K562 (cell line): ENCODE data around the gene COX19.
A peak's percentile ranks its signal among the peaks of the same experiment; 100 is the strongest.

Source experiments
- ARNT ChIP-seq, 2 experiments: fragments of 450-650 bp; IDR thresholded peaks; 2 replicates each; pipeline ENCODE4 v1.6.1; 2016; ENCODE audit warnings: mild to moderate bottlenecking in 1 of 2
- ESRRA ChIP-seq: fragments of 450-650 bp; IDR thresholded peaks from 2 replicates; pipeline ENCODE4 v1.6.1; 2014; ENCODE audit warnings: low read depth, mild to moderate bottlenecking, moderate library complexity, borderline replicate concordance
- EZH2 ChIP-seq: IDR thresholded peaks from 2 replicates; pipeline ENCODE4 v1.6.1; 2012; ENCODE audit warnings: low read depth, mild to moderate bottlenecking, inconsistent platforms, low read length, borderline replicate concordance
- MECOM ChIP-seq: fragments of 250-450 bp; sonication (Bioruptor Pico); IDR thresholded peaks from 2 replicates; pipeline ENCODE4 v1.8.0; 2022; ENCODE audit warnings: inconsistent platforms
- RFX5 ChIP-seq: IDR thresholded peaks from 2 replicates; pipeline ENCODE4 v1.6.1; 2011; ENCODE audit warnings: low read depth, mild to moderate bottlenecking, improper control_type of control experiment, low read length
- SMARCB1 ChIP-seq: IDR thresholded peaks from 2 replicates; pipeline ENCODE4 v1.6.1; 2011; ENCODE audit warnings: improper control_type of control experiment, low read depth; ENCODE audit not compliant: insufficient read length
- TAF1 ChIP-seq: IDR thresholded peaks from 2 replicates; pipeline ENCODE4 v1.6.1; 2011; ENCODE audit warnings: mild to moderate bottlenecking, low read length, moderate library complexity; ENCODE audit not compliant: insufficient read depth, control insufficient read depth, severe bottlenecking; ENCODE audit errors: extremely low read depth
- ZFP91 ChIP-seq: sonication (generic); formaldehyde crosslinking; IDR thresholded peaks from 2 replicates; pipeline ENCODE4 v1.8.0; 2022; ENCODE audit warnings: mild to moderate bottlenecking, missing genetic modification reagents
- TF ChIP-seq, protein P1 (sequence below), 3 experiments: IDR thresholded peaks in 2 of 3; conservative IDR thresholded peaks in 1 of 3; 2 replicates each; pipeline ENCODE4 v1.5.1; 2011 to 2012; ENCODE audit warnings: low read length in 3 of 3, mild to moderate bottlenecking in 3 of 3, control low read depth in 2 of 3, improper control_type of control experiment in 1 of 3, inconsistent platforms in 1 of 3, low read depth in 1 of 3, mixed read lengths in 1 of 3, moderate library complexity in 1 of 3; ENCODE audit not compliant: insufficient read depth in 2 of 3
- TF ChIP-seq, protein P2 (sequence below): fragments of 450-650 bp; IDR thresholded peaks from 2 replicates; pipeline ENCODE4 v1.6.1; 2018; ENCODE audit not compliant: partially characterized antibody
- TF ChIP-seq, protein P3 (sequence below), 2 experiments: fragments of 450-650 bp; formaldehyde crosslinking in 1 of 2; IDR thresholded peaks; 2 replicates each; pipeline versions ENCODE4 v1.4.0 to v1.6.1; 2014 to 2020; ENCODE audit warnings: mild to moderate bottlenecking in 2 of 2, borderline replicate concordance in 1 of 2, low read depth in 1 of 2

GRCh38 chr7:974820-975681 is at the start of gene COX19:
- TF ChIP-seq, protein P1, sequence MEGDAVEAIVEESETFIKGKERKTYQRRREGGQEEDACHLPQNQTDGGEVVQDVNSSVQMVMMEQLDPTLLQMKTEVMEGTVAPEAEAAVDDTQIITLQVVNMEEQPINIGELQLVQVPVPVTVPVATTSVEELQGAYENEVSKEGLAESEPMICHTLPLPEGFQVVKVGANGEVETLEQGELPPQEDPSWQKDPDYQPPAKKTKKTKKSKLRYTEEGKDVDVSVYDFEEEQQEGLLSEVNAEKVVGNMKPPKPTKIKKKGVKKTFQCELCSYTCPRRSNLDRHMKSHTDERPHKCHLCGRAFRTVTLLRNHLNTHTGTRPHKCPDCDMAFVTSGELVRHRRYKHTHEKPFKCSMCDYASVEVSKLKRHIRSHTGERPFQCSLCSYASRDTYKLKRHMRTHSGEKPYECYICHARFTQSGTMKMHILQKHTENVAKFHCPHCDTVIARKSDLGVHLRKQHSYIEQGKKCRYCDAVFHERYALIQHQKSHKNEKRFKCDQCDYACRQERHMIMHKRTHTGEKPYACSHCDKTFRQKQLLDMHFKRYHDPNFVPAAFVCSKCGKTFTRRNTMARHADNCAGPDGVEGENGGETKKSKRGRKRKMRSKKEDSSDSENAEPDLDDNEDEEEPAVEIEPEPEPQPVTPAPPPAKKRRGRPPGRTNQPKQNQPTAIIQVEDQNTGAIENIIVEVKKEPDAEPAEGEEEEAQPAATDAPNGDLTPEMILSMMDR (IDR thresholded peaks at IDR 0.05 in 2 of 3, conservative IDR thresholded peaks at IDR 0.05 in 1 of 3; ENCODE audit: insufficient read depth in 2 of 3, low read depth in 1 of 3, low read length in 3 of 3): no peak
- TF ChIP-seq SMARCB1: no peak
- TF ChIP-seq MECOM (CRISPR knock-in tag): no peak
- TF ChIP-seq EZH2: no peak
- no peak for TF ChIP-seq ESRRA
- peak; percentile 41; the same call in 1 of the 2 replicates for TF ChIP-seq ZFP91 (CRISPR knock-in tag)
- TF ChIP-seq, protein P2, sequence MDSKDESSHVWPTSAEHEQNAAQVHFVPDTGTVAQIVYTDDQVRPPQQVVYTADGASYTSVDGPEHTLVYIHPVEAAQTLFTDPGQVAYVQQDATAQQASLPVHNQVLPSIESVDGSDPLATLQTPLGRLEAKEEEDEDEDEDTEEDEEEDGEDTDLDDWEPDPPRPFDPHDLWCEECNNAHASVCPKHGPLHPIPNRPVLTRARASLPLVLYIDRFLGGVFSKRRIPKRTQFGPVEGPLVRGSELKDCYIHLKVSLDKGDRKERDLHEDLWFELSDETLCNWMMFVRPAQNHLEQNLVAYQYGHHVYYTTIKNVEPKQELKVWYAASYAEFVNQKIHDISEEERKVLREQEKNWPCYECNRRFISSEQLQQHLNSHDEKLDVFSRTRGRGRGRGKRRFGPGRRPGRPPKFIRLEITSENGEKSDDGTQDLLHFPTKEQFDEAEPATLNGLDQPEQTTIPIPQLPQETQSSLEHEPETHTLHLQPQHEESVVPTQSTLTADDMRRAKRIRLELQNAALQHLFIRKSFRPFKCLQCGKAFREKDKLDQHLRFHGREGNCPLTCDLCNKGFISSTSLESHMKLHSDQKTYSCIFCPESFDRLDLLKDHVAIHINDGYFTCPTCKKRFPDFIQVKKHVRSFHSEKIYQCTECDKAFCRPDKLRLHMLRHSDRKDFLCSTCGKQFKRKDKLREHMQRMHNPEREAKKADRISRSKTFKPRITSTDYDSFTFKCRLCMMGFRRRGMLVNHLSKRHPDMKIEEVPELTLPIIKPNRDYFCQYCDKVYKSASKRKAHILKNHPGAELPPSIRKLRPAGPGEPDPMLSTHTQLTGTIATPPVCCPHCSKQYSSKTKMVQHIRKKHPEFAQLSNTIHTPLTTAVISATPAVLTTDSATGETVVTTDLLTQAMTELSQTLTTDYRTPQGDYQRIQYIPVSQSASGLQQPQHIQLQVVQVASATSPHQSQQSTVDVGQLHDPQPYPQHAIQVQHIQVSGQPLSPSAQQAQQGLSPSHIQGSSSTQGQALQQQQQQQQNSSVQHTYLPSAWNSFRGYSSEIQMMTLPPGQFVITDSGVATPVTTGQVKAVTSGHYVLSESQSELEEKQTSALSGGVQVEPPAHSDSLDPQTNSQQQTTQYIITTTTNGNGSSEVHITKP: no peak
- TF ChIP-seq, protein P3, sequence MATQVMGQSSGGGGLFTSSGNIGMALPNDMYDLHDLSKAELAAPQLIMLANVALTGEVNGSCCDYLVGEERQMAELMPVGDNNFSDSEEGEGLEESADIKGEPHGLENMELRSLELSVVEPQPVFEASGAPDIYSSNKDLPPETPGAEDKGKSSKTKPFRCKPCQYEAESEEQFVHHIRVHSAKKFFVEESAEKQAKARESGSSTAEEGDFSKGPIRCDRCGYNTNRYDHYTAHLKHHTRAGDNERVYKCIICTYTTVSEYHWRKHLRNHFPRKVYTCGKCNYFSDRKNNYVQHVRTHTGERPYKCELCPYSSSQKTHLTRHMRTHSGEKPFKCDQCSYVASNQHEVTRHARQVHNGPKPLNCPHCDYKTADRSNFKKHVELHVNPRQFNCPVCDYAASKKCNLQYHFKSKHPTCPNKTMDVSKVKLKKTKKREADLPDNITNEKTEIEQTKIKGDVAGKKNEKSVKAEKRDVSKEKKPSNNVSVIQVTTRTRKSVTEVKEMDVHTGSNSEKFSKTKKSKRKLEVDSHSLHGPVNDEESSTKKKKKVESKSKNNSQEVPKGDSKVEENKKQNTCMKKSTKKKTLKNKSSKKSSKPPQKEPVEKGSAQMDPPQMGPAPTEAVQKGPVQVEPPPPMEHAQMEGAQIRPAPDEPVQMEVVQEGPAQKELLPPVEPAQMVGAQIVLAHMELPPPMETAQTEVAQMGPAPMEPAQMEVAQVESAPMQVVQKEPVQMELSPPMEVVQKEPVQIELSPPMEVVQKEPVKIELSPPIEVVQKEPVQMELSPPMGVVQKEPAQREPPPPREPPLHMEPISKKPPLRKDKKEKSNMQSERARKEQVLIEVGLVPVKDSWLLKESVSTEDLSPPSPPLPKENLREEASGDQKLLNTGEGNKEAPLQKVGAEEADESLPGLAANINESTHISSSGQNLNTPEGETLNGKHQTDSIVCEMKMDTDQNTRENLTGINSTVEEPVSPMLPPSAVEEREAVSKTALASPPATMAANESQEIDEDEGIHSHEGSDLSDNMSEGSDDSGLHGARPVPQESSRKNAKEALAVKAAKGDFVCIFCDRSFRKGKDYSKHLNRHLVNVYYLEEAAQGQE (IDR thresholded peaks at IDR 0.05; ENCODE audit: borderline replicate concordance): peak; percentile 98
- TF ChIP-seq, protein P3 (CRISPR knock-in tag; IDR thresholded peaks at IDR 0.05; ENCODE audit: low read depth): peak; percentile 77; the same call in 1 of the 2 replicates
- no peak for TF ChIP-seq ARNT (IDR thresholded peaks at IDR 0.05)
- TF ChIP-seq RFX5: no peak
- peak; percentile 91 for TF ChIP-seq TAF1
